HG03039 (cell line): ENCODE data around the gene ABR.
"Not testable (repeated sequence)": the region's sequence is repeated elsewhere in the genome, so short reads cannot be mapped to it uniquely, and the experiment has no call there.

Experiments
- ATAC-seq: cut with Tn5 transposase; IDR thresholded peaks from one replicate; pipeline ENCODE4 v1.9.1; 2021; ENCODE audit warnings: mild to moderate bottlenecking, moderate library complexity; ENCODE audit not compliant: unreplicated experiment

ABR gene

DNA sequence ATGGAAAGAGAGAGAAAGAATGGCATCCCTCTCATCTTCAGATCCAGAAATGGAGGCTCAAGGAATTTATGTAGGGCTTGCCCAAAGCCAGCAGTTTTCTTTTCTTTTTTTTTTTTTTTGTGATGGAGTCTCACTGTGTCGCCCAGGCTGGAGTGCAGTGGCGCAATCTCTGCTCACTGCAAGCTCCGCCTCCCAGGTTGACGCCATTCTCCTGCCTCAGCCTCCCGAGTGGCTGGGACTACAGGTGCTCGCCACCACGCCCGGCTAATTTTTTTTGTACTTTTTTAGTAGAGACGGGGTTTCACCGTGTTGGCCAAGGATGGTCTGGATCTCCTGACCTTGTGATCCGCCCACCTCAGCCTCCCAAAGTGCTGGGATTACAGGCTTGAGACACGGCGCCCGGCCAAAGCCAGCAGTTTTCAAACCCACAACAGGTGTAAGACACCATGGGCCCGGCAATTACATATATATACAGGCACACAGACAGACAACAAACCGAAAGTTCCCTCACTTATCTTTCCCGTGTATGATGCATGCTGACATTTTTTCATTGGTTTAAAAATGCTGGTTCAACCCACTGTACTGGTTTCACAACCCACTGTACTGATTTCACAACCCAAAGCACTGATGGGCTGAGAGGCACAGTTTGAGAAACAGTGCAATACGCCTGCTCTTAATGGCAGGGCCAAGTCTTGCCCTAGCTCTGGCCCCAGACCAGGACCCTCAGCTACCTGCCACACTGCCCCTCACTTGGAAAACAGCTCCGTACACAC, 81.6 kb downstream of the ABR start:
- ATAC-seq, result not testable (repeated sequence)

GRCh38 chr17:1096215-1096614, 83.6 kb downstream of the ABR start:
- ATAC-seq, result no peak

DNA sequence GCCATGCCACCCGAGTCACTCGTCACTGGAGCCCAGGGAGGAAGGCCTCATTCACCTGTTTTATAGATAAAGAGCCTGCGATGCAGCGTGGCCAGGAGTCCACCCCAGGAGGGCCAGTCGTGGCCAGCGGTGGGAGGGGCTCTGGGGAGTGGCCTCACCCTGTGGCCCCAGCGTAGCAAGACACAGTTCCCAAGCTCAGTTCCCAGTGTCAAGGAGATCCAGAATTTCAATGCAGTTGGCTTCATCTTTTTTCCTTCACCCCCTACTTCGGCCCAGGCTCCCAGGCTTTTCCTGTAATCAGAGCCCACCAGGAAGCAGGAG, 84.0 kb downstream of the ABR start:
- ATAC-seq, result no peak

GRCh38 chr17:1095090-1095852, 84.5 kb downstream of the ABR start:
- no peak for ATAC-seq

- no peak for ATAC-seq
Observed at GRCh38 chr17:1094591-1094990, 85.2 kb downstream of the ABR start.

GRCh38 chr17:1091900-1092299, 87.9 kb downstream of the ABR start:
- ATAC-seq, result no peak

DNA sequence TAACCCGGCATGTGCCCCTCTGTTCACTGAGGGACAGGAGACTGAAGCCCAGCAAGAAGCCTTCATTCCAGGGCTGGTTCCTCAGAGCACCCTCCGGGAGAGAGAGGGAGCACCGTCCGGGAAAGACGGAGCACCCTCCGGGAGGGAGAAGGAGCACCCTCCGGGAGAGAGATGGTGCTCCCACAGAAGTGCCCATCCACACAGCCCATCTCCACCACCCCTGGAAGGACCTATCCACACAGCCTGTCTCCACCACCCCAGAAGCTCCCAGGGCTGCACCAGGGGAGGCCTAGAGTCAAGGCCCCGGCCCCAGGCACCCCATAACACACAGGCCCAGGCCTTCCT, 88.6 kb downstream of the ABR start:
- no peak for ATAC-seq

GRCh38 chr17:1090465-1091189, 89.2 kb downstream of the ABR start:
- ATAC-seq, result no peak

DNA sequence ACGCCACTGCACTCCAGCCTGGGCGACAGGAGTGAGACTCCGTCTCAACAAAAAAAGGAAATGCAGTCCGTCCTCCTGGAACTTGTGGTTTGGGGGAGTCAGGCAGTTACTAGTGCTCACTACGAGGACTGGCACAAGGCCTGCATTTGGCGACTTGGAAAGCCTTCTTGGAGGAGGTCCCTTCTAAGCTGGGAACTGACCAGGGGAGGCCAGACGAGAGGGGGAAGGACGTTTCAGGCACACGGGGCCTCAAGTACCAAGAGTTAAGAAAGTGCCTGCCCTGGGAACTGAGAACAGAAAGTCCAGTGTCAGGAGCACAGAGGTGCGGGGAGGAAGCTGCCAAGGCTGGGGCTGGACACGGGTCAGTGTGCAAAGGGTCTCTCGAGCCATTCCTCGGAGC, 89.9 kb downstream of the ABR start:
- no peak for ATAC-seq

GRCh38 chr17:1087381-1088241, 92.2 kb downstream of the ABR start:
- no peak for ATAC-seq

- no peak for ATAC-seq
Observed at GRCh38 chr17:1083451-1084187, 96.2 kb downstream of the ABR start.

DNA sequence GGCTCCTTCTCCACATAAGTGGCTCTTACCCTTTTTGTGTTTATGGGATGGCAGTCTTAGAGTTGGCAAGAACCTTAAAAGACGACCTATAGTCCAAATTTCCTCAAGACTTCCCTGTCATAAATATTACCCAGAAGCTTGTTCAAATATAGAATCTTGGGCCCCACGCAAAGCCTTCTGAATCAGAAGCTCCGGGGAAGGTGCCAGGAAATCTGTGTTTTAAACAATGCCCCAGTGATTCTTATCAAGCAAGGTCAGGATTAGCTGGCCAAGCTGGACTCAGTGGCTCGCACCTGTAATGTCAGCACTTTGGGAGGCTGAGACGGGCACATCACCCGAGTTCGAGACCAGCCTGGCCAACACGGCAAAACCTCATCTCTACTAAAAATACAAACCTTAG, 97.2 kb downstream of the ABR start:
- no peak for ATAC-seq

DNA sequence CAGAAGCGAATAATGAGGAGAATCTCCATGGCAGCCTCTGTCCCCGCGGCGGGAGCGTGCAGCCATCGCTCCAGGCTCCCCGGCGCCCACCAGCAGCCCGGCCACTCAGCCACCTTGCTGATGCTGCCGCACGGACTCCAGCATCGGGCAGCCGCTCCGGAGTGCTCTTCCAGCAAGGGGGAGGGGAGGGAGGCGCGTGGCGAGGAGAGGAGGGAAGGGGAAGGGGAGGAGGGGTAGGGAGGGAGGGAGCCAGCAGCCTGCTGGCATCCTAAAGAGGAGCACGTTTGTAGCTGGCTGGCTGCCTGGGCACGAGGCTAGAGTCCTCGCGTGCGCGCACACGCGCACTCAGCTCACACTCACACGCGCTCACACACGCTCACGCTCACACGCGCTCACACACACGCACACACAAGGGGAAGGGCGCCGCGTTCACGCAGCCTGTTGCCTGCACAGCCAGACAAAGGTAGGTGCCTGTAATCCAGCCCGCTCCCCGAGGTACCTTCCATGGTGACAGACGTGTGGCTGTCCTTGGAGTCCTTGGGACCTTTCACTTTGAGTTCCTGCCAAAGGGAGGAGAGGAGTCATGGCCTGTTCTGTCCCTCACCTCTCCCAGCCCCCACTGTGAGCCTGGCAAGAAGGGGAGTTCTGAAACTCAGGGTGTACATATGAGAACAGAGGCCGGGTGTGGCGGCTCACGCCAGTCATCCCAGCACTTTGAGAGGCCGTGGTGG, 100.8 kb downstream of the ABR start:
- no peak for ATAC-seq

- no peak for ATAC-seq
Observed at GRCh38 chr17:1077986-1078711, 101.6 kb downstream of the ABR start.

DNA sequence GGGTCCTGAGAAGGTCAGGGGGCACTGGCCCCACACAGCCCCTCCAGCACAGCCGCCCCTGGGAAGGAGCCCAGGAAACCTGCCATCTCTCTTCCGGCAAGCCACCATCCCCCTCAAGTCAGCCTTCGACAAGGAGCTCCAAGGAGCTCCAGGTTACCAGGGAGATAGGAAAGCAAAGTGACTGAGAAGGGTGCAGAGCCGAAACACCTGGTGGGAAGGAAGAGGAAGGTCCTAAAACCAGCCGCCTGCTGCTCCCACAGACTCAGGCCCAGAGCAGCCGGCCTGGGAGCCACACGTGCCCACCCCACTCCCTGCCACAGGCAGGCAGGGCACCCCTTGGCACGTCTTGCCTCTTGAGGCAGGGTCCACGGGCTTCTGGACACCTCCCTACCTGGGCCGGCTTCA, 102.2 kb downstream of the ABR start:
- no peak for ATAC-seq

GRCh38 chr17:1076982-1077302, 102.8 kb downstream of the ABR start:
- no peak for ATAC-seq

DNA sequence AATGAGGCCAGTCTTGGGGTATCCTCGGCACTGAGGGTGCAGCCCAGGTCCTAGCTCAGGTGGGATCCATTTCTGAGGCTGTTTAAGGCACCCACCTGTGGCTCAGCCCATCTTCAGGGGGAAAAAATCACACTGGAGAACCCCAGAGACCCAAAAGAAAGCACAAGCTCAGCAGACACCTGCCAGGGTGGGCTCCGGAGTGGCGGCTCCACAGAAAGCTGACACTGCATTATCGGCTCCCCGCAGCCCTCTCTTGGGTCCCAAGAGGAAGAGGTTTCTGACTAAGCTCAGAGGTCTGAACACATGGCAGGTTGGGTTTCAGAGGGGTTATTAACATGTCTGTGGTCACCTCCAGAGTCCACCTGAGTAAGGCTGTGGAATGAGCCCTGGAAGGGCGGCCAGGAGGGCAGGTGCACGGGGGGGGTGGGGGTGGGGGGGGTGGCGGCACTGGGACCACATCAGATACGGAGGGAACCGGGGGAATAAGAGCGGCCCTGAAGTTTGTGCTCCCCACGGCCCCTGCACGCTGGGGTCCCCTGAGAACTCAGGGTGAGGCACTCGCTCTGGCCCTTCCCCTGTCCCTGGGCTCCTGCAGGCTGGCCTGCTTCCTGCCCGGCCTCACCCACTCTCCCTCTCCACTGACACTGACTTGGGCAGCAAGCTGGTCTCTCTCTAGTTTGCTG, 103.3 kb downstream of the ABR start:
- no peak for ATAC-seq

- ATAC-seq, result no peak
Observed at GRCh38 chr17:1074886-1075605, 104.7 kb downstream of the ABR start.
